GM10266 (cell line): ENCODE results near the gene SH3BP5.

Experiments used
- DNase-seq: peaks from one replicate; pipeline ENCODE4 v3.0.0; 2012; ENCODE audit errors: extremely low spot score
- TF ChIP-seq, protein P1 (sequence below): IDR thresholded peaks from 2 replicates; pipeline ENCODE4 v1.5.1; 2012; ENCODE audit warnings: mild to moderate bottlenecking, low read depth; ENCODE audit not compliant: control insufficient read depth, insufficient read depth; ENCODE audit errors: missing control alignments

SH3BP5 gene

DNA sequence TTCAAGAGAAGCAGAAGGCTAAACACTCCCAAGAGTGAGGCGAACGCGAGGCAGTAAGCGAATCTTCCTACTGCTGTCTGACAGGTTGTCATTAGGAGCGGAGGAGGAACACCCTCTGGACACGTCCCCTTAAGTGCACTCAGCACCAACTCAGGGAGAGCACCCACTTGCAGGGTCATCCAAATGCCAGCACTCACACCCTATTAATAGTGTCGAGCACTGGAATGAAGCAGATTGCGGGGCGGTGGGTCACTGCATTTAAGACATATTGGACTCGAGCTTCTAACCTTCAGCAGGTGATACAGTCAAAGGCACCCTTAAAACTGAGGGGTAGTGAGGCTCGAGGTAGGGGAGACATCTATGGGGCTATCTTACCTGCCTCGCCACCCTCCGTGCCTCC, 28.7 kb downstream of the SH3BP5 start:
- no peak for DNase-seq
- TF ChIP-seq, protein P1, sequence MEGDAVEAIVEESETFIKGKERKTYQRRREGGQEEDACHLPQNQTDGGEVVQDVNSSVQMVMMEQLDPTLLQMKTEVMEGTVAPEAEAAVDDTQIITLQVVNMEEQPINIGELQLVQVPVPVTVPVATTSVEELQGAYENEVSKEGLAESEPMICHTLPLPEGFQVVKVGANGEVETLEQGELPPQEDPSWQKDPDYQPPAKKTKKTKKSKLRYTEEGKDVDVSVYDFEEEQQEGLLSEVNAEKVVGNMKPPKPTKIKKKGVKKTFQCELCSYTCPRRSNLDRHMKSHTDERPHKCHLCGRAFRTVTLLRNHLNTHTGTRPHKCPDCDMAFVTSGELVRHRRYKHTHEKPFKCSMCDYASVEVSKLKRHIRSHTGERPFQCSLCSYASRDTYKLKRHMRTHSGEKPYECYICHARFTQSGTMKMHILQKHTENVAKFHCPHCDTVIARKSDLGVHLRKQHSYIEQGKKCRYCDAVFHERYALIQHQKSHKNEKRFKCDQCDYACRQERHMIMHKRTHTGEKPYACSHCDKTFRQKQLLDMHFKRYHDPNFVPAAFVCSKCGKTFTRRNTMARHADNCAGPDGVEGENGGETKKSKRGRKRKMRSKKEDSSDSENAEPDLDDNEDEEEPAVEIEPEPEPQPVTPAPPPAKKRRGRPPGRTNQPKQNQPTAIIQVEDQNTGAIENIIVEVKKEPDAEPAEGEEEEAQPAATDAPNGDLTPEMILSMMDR: no peak

DNA sequence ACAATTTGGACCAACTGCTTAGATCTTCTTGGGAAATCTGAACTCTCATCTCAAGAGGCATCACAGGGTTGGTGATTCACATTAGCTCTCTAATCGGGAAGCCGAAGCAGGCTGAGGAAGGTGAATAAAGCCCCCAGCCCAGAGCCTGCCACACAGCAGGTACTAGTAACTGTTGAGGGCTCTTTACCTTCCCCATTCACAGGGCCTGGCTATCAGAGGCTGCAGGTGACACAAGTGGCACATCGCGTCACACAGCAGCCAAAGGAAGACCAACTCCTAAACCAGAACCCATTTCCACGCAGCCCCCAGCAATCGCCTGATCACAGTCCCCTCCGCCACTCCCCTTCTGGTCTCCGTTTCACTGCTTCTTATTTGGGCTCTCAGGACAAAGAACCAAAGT, 29.2 kb downstream of the SH3BP5 start:
- TF ChIP-seq, protein P1: no peak

DNA sequence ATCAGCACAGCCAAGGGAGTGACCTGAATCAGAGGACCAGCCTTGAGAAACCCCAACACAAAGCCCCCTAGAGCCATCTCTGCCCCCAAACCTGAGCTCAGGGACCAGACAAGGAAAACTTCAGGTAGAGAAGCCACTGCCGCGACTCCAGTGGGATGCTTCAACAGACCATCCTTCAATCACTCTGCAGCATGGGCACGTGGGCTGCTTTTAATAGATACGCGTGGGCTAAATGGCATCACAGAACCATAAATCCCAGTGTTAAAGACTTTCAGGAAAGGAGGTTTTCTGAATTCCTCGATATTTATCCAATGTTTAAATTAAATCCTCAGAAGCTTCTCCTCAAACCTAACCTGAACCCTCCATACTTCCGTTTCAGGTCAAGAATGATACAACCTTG, 30.6 kb downstream of the SH3BP5 start:
- DNase-seq: no peak
- TF ChIP-seq, protein P1: no peak

More for the DNA sequence above, 29.2 kb downstream of the SH3BP5 start:
- no peak for DNase-seq

DNA sequence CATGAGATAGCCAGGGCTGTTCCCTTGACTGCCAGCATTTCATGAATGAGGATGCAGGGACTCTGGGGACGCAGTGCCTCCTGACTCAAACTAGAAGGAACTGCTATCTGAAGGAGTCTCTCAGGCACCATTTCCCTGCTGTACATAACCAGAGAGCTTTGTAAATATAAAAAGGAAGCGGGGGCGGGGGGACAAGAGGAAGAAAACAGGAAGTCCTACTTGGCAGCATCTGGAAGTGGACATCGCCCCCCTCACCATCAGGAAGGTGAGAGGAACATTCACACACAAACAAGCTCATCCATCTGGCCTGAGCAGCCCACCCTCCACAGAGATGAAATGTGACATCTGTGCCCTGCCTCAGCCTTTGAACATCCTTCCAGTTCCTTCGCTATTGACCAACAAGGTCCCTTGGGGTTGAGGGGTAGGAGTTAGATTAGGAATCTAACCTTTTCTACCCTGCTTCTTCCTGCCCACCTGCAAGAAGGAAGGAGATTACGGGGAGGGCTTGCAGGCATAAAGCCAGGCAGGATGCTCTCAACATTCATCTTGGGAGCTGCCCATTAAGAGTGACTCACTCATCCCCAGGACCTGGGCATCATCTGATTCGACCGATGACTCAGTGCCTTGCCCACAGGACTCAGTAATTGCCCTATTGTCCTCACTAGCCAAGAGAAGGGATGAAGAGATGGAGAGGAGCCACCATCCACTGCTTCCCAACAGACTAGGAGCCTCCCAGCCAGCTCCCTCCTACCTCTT, 31.9 kb downstream of the SH3BP5 start:
- DNase-seq: no peak
- TF ChIP-seq, protein P1: no peak

DNA sequence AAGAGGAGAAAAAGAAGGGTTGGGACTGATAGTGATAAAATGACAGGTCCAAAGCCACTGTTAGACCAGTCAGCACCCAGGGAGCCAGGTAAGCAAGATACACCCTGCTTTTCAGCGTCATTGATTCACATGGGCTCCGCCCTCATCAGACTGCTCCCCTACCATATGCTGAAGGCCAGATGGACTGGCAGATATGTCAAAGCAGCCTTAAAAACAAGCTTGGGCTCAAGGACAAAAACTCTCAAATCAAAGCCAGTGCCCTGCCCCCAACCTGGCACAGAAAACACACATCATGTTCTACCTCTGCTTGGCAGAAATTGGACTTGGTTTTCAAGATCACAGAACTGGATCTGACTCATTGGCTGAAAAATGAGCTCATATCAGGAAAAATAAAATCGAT, 33.4 kb downstream of the SH3BP5 start:
- no peak for DNase-seq
- TF ChIP-seq, protein P1: no peak

DNA sequence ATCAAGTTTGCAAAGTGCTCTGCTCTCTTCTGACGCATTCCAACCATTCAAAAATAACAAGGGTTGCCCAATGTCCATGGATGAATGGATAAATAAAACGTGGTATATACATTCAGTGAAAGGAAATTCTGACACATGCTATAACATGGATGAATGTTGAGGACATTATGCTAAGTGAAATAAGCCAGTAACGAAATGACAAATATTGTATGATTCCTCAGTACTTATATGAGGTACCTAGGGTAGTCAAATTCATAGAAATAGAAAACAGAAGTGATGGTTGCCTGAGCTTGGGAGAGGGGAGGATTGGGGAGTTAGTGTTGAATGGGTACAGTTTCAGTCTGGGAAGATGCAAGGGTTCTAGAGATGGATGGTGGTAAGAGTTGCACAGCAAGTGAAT, 33.9 kb downstream of the SH3BP5 start:
- DNase-seq: no peak
- TF ChIP-seq, protein P1: no peak

DNA sequence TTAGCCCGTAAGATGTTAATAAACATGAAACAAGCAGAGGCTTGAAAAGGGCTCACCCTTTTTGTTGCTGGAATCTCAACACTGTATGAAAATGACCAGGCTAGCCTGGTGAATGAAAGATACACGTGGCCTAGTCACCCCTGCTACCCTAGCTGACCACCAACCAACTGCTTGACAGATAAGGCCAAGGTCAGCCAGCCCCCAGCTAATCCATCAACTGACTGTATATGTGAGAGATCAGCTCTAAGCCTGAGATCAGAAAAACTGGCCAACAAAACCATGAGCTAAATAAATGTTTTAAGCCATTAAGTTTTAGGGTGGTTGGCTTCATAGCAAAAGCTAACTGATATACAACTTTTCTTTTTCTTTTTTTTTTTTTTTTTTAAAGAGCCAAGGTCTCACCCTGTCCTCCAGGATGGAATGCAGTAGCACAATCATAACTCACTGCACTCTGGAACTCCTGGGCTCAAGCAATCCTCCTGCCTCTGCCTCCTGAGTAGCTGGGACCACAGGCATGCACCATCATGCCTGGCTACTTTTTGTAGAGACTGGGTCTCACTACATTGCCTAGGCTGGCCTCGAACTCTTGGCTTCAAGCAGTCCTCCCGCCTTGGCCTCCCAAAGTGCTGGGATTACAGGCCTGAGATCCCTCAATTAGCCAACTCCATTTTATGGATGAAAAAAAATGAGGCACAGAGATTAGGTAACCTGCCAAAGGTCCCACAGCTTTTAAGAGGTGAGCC, 34.6 kb downstream of the SH3BP5 start:
- TF ChIP-seq, protein P1: no peak

More for the DNA sequence above, 34.6 kb downstream of the SH3BP5 start:
- DNase-seq: no peak
